NOMO-1 treated with DMSO at 0.1 percent for 48 hours (cell line): ENCODE results near the gene KREMEN1.
"Not testable (repeated sequence)": the region's sequence is repeated elsewhere in the genome, so short reads cannot be mapped to it uniquely, and the experiment has no call there.

Source experiments
- DNase-seq: peaks from one replicate; lab custom pipeline; 2025; ENCODE audit not compliant: unreplicated experiment; lab: John Stamatoyannopoulos, UW

Gene KREMEN1

DNA sequence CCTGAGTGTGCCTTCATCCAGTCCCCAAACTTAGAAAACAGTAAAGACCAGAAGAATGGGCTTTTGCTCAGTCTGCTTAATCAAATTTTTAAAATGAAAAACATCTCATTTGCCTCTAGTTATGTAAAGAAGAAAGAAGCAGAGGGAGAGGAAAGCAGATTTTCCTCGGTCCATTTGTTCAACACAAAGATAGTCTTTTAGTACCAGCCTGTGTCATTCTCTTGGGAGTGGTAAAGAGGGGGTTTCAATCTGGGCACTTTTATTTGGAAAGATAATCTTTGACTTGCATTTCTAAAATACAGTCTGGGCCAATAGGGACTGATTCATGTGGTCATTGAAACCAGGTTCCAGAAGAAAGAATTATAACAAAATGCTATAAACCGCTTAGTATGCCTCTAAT is 29.5 kb downstream of the KREMEN1 start:
- no peak for DNase-seq

DNA sequence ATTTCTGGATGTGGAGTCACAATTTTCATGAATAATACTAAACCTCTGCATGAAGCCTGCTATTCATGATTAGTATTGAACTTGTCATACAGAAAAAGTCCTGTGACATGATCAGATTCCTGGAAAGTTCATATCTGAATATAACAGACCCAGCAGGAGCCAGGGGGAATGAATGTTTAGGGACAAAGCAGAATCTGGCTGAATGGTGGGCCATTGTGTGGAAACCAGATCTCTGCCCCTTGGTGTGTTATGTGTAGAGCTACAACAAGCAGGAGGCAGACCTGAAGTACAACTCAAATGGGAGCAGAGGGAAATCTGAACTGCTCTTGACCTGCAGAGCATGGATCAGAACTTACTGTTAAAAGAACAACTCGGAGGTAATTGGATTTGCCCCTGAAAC is 30.3 kb downstream of the KREMEN1 start:
- DNase-seq = no peak

DNA sequence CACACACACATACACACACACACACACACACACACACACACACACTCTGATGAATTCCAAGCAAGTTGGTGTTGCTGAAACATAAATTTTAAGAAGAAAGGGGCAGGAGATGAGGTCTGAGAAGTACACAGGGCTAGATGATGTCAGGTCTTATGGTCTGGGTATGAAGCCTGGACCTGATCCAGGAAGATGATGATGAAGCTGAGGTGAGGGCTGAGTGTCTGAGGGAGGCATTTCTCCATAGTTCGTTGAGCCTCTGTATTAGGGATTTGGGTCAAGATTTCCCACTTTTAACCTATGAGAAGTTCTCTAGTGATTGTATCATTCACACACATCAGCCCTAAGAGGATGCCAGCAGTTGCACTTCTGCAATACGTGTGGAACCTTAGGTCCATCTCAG is 32.6 kb downstream of the KREMEN1 start:
- no peak for DNase-seq

DNA sequence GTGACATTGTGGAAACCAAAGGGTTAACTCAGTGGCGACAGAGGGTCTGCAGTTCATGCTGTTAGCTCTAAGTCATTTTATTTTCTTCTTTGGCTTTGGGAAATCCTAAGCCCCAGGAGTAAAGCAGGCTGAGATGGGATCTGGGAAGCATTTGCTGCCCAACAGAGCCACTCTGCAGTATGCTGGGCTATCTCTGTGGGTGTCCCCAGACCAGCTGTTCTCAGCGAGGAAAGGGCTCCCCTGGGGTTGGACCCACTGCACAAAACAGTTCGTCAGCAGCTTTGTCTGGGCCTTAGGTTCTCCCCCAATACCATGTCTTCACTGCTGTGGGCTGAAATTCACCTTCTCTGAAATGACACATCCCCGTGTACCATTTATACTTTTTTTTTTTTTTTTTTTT is 34.0 kb downstream of the KREMEN1 start:
- DNase-seq = no peak

DNA sequence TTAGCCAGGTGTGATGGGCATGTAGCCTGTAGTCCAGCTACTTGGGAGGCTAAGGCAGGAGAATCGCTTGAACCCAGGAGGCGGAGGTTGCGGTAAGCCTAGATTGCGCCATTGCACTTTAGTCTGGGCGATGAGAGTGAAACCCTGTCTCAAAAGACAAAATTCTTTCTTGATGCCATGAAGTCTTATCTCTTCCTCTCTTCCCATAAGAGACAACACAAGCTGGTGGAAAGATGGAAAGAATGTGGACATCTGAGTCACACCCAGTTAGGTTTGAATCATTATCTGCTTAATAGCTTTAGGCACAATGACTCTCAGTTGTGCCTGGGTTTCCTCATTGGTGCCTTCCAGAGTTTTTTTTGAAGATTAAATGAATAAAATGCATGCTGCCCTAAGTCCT is 35.3 kb downstream of the KREMEN1 start:
- DNase-seq = no peak

DNA sequence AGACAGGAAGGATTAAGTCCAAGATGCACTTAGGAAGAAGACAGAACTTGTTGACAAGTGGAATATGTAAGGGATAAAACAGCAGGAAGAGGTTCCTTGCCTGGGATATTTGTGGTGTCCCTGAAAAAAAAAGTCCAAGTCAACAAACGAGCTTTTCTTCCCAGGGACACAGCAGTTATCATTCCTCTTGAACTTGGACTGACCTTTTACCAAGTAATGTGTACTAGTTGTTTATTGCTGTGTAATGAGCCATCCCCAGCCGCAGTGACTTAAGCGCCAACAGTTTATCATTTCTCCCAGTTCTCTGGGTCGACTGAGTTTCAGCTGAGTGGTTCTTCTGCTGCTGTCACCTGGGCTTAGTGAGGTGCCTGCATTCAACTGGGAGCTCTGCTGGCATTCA is 37.0 kb downstream of the KREMEN1 start:
- no peak for DNase-seq

DNA sequence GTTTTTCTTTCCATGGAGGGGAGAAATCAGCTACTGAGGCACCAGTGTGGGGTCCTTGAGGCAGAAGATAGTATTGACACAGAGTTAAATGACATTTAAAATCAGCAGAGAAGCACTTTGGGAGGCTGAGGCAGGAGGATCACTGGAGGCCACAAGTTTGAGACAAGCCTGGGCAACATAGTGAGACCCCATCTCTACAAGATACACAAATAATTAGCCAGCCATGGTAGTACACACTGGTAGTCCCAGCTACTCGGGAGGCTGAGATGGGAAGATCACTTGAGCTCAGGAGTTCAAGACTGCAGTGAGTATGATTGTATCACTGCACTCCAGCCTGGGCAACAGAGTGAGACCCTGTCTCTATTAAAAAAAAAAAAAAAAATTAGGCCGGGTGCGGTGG is 38.1 kb downstream of the KREMEN1 start:
- no peak for DNase-seq

DNA sequence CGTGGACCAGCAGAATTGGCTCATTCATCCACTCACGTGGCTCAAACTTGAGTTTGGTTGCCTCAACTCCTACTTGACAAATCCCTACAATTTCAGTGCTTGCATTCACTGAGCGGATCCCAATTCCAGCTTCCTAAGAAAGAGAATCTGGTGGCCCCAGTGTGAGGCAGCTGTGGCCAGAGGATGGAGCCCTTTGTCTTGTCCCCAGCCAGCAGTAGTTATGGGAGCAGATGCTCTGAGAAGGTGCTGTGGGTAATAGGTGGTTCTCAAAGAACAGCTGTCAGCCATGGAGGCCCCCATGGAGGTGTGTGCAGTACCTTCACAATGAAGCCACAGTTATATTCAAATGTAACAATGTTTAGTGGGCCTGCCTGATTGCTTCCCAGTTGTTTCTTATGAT is 39.3 kb downstream of the KREMEN1 start:
- DNase-seq = no peak

DNA sequence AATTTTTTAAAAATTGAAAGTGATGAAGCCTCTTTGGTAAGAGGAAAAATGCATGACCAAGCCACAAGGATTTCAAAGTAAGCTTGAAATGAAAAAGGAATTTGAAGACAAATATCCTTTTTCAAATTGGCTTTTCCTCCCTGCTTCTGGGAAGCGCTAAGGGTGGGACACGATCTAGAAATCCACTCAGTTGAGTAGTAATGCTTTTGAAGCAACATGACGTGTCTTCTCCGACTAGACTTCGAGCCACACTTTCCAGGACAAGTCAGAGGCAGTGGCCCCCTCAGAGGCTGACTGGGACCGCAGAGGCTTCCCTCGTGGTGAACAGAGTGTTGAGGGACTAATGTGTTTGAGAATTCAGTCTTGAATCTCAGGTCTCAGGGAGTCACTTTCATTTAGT is 39.8 kb downstream of the KREMEN1 start:
- DNase-seq = no peak

DNA sequence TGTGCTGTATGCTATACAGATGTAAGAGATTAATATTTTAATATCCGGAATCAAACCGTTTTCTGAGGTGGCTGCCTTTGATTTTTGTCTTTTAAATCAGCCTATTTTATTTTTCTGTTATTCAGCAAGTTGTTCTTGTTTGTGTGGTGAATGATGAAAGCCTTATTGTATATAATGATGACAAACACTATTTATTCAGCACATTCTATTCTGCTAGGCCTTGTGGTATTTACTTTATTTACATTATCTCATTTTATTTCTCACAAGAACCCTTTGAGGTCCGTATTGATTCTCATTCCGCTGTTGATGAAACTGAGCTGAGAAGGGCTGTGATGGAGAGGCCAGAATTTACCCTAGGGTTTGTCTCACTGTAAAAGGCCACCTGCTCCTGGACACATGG is 40.5 kb downstream of the KREMEN1 start:
- DNase-seq = no peak

DNA sequence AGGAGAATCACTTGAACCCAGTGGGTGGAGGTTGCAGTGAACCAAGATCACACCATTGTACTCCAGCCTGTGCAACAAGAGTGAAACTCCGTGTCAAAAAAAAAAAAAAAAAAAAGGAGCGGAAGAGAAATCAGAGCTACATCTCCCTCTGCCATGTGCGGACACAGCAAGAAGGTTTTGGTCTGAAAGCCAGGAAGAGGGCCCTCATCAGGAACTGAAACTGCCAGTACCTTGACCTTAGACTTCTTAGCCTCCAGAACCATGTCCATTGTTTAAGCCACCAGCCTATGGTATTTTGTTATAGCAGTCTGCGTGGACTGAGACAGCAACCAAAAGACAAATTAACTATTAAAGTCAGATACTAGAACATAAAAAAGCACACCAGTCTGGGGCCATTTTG is 41.6 kb downstream of the KREMEN1 start:
- no peak for DNase-seq

DNA sequence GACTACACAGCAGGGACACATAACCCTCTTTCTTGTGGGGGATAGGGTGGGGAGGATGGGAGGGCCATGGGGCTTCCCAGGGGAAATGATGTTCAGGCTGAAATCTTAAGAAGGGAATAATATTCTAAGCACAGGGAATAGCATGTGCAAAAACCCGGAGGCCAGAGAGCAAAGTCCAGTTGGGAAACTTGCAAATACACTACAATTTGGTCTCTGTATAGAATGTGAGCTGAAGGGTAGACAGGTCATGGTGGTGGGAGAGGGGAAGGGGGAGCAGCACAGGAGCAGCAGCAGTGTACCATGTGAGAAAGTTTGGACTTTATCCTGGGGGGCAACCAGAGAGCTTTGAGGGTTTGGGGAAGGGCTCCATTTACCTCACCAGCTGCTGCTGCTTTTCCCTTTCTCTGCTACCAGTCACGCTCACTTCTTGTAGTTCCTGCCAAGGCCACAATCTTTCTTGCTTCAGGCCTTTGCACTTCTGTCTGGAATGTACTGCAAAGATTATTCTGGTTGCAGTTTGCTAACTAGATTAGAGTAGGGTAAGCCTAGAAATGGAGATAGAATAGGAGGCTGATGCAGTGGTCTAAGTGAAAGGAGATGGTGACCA is 43.0 kb downstream of the KREMEN1 start:
- DNase-seq = no peak

DNA sequence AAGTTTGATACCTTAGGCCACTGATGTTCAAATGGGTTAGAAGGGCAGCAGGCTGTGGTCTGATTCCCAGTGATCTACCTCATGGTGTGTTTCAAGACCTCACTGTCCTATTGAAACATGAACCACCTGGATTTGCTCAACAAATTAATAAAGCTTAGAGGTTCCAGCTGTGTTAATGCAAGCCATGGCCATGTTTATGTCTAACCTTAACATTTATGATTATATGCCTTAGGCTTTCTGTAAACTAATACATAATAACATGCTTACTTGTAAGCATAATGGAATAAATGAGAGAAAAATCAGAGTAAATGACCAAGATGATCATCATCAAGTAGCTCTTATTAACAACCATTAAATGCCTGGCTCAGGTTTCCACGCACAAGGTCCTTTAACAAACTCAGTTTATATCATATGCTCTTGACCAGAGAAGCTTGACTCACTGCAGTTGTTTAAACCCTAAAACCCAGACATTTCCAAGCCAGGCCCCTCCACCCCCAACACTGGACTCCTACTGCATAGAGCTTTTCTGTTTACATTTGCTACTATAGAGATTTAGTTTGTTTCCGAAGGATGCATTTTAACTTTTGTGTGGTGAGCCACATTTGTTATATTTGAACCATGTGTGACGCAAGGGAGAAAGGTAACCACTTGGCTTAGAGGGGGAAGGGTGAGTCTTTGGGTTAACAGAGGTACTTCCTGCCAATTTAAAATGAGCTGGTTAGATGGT is 43.7 kb downstream of the KREMEN1 start:
- DNase-seq = no peak

DNA sequence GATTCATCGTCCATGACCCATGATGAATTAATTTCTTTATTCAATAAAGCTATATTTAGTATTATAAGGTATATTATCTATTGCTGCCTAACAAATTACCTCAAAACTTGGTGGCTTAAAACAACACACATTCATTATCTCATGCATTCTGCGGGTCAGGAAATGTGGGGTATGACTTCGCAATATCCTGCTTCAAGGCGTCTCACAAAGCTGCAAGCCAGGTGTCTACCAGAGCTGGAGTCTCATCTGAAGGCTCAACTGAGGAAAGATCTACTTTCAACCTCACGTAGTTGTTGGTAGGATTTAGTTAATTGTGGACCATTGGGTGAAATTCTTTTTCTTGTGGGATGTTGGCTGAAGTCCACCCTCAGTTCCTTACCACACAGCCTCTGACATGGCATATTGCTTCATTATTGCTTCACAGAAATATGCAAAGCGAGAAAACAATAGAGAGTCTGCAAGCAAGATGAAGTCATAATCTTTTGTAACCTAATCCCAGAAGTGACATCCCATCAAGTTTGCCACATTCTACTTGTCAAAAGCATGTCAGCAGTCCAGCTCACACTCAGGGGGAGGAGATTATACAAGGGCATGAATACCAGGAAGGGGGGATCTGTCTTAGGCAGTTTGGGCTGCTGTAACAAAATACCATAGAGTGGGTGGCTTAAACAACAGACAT is 45.1 kb downstream of the KREMEN1 start:
- peak; percentile 40 for DNase-seq

DNA sequence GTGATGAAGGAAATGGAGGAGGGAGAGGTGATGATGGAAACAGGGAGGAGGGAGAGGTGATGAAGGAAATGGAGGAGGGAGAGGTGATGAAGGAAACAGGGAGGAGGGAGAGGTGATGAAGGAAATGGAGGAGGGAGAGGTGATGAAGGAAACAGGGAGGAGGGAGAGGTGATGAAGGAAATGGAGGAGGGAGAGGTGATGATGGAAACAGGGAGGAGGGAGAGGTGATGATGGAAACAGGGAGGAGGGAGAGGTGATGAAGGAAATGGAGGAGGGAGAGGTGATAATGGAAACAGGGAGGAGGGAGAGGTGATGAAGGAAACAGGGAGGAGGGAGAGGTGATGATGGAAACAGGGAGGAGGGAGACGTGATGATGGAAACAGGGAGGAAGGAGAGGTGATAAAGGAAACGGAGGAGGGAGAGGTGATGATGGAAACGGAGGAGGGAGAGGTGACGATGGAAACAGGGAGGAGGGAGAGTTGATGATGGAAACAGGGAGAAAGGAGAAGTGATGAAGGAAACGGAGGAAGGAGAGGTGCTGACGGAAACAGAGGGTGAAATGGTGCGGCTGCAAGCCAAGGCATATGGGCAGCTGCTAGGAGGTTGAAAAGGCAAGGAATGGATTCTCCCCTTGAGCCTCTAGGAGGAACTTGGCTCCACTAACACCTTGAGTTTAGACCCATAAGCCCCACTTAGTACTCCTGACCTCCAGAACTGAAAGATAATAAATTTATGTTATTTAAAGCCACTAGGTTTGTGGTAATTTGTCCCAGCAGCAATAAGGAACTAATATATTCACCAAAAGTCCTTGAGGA is 47.5 kb downstream of the KREMEN1 start:
- DNase-seq = not testable (repeated sequence)

DNA sequence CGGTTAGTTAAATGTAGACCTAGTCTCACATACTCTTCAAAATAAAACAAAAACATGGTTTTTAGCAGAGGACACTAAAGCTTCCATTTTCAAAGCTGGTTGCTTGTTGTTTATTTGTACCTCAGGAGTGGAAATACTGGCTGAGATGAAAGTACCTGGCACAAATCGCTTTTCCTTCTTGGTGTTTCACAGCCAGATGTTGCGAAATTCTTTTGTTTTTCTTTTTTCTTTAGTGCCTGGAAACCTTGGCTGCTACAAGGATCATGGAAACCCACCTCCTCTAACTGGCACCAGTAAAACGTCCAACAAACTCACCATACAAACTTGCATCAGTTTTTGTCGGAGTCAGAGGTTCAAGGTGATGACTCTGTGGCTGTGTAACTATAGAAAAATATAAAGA is 48.3 kb downstream of the KREMEN1 start:
- DNase-seq = no peak

DNA sequence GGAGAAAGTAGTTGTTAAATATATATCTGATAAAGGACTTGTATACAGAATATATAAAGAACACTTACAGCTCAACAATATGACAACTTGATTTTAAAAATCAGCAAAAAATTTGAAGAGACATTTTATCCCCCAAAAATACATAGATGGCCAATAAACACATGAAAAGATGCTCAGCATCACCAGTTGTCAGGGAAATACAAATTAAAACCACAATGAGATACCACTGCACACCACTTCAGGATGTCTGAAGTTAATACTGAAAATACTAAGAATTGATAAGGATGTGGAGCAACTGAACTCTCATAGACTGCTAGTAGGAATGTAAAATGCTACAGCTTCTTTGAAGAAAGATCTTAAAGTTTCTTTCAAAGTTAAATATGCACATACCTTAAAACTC is 49.2 kb downstream of the KREMEN1 start:
- no peak for DNase-seq

DNA sequence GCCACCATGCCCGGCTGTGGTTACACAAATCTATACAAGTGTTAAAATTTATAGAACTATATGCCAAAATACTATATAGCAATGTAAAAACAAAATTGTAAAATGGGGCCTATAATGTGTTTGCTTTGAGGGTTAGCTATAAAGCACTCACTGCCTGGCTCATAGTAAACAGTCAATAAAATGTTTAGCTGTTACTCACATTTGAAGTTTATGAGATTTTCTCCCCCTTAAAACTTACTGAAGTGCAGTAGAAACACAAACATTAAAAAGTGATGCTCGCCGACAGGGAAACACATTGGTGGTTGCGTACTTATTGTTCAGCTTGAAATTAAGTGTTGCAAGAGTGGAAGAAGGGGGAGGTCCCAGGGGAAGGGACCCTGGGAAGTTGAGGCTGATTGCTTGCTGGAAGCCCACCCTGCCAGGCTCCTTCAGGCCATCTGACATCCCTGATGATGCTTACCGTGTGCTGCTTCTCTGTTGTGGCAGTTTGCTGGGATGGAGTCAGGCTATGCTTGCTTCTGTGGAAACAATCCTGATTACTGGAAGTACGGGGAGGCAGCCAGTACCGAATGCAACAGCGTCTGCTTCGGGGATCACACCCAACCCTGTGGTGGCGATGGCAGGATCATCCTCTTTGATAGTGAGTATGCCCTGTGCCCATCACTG is 52.1 kb downstream of the KREMEN1 start:
- DNase-seq = no peak

DNA sequence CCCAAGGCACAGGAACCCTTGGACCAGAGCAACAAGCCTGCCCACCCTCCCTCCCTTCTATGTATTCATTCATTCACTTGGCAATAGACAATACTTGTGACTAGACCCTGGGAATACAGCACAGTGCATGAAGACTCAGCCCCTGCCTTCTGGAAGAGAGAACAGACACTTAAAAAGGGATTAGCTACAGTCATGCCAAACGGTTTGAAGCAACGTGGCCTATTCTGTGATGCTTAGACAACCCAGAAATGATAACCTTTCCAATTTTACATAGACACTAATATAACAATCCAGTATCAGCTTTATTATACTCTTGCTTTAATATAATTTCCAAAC is 52.6 kb downstream of the KREMEN1 start:
- no peak for DNase-seq

DNA sequence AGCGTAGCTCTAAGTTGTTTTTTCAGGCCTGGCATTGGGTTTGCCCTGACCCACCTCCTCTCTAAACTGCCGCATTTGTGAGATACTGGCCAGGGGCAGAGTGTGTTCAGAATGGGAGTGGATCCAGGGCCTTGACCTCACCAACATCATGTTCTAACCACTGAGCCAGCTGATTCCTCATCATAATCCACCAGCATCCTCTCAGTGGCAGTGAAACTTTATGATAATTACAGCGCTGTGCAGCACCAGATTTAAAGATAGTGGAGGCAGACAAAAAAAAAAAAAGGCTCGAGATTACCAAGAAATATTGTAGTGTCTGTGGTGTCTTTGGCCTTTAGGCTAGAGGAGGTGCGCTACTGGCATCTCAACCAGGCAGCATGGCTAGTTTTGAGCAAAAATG is 53.0 kb downstream of the KREMEN1 start:
- no peak for DNase-seq

DNA sequence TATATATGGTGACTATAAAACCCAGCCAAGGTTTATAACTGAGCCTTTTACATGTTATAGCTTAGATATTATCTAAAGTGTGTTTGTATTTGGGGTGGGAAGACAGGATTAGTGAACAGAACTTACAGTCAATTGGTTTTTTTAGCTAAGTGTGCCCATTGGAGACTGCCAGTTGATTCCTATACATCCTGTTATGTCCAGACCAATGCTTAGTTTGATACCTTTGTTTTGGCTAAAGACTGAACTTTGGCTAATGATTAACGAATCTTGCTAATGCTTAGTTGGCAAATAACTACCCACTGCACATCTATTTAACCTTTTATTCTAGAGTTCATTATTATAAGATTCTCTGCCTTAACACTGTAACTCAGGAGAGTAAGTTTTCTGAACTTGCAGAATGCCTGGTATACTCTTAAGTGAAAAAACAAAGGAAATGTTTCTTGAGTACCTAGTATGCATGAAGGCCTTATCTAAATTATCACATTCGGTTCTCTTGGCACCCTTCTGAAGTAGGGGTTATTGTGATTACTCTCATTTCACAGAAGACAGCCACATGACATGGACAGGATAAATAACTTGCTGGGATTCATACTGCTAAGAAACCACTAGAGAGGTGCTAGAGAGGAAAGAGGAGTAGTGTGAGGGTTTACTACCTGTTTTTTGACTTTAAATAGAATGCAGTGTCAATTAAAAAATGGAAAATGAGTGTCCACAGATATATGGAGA is 54.0 kb downstream of the KREMEN1 start:
- no peak for DNase-seq
